SK-N-SH treated with all-trans-retinoic acid at 6 μM for 48 hours (cell line): Measurements from ENCODE around the gene KYAT1.

Experiments used
- BACH2 ChIP-seq: fragments of 250-450 bp; sonication (Bioruptor Pico); IDR thresholded peaks from 2 replicates; pipeline ENCODE4 v1.9.0; 2021; ENCODE audit warnings: mild to moderate bottlenecking, borderline replicate concordance
- CREB5 ChIP-seq: fragments of 250-450 bp; sonication (Bioruptor Pico); IDR thresholded peaks from 2 replicates; pipeline ENCODE4 v1.5.1; 2020; ENCODE audit warnings: low read depth, mild to moderate bottlenecking, moderate library complexity
- ESRRG ChIP-seq: fragments of 250-450 bp; sonication (Bioruptor Pico); IDR thresholded peaks from 2 replicates; pipeline ENCODE4 v1.6.1; 2021; ENCODE audit warnings: mild to moderate bottlenecking
- ISL1 ChIP-seq: fragments of 250-450 bp; sonication (Bioruptor Pico); IDR thresholded peaks from 2 replicates; pipeline ENCODE4 v2.1.2; 2022; ENCODE audit warnings: mild to moderate bottlenecking, moderate library complexity
- PATZ1 ChIP-seq: fragments of 250-450 bp; sonication (Bioruptor Pico); IDR thresholded peaks from 2 replicates; pipeline ENCODE4 v1.8.0; 2020; ENCODE audit warnings: mild to moderate bottlenecking, moderate library complexity, borderline replicate concordance
- POU6F1 ChIP-seq: fragments of 250-450 bp; sonication (Bioruptor Pico); IDR thresholded peaks from 2 replicates; pipeline ENCODE4 v1.8.0; 2021; ENCODE audit warnings: low read depth, mild to moderate bottlenecking, moderate library complexity, borderline replicate concordance
- PPARA ChIP-seq: fragments of 250-450 bp; sonication (Bioruptor Pico); IDR thresholded peaks from 2 replicates; pipeline ENCODE4 v1.5.0; 2020; ENCODE audit warnings: mild to moderate bottlenecking, borderline replicate concordance
- RARB ChIP-seq: fragments of 250-450 bp; sonication (Bioruptor Pico); IDR thresholded peaks from 2 replicates; pipeline ENCODE4 v1.8.0; 2021; ENCODE audit warnings: mild to moderate bottlenecking, moderate library complexity
- TSHZ2 ChIP-seq: fragments of 250-450 bp; sonication (Bioruptor Pico); IDR thresholded peaks from 2 replicates; pipeline ENCODE4 v1.5.0; 2020; ENCODE audit warnings: mild to moderate bottlenecking, moderate library complexity

- TF ChIP-seq PATZ1 (CRISPR knock-in tag): no peak
- no peak for TF ChIP-seq PPARA (CRISPR knock-in tag)
- no peak for TF ChIP-seq POU6F1
- no peak for TF ChIP-seq TSHZ2
- TF ChIP-seq RARB: no peak
- no peak for TF ChIP-seq ISL1 (CRISPR knock-in tag)
- TF ChIP-seq CREB5 (CRISPR knock-in tag): no peak
- no peak for TF ChIP-seq BACH2
- no peak for TF ChIP-seq ESRRG (CRISPR knock-in tag)
Observed at GRCh38 chr9:128901379-128901778, 19.6 kb upstream of the KYAT1 start.
